SU-DHL-6 (cell line): Measurements from ENCODE around the gene CLDN1.

Experiments
- H2AFZ ChIP-seq: fragments of 200-600 bp; sonication (generic); 2 replicates; pipeline ENCODE4 v1.6.1; 2014; ENCODE audit warnings: low read depth, mild to moderate bottlenecking, moderate library complexity, mixed read lengths, antibody characterized with exemption, low read length; ENCODE audit not compliant: severe bottlenecking
- H3F3A ChIP-seq: fragments of 200-600 bp; shearing (Covaris generic); 2 replicates; pipeline ENCODE4 v1.6.0; 2016; ENCODE audit warnings: antibody characterized with exemption, mild to moderate bottlenecking; ENCODE audit not compliant: insufficient read depth
- H3K27ac ChIP-seq: fragments of 200-600 bp; sonication (generic); 2 replicates; pipeline ENCODE4 v1.5.1; 2016; ENCODE audit warnings: low read depth, mild to moderate bottlenecking, low read length, moderate library complexity, mixed read lengths
- H3K27me3 ChIP-seq: fragments of 200-600 bp; sonication (generic), shearing (Covaris generic); 2 replicates; pipeline ENCODE4 v1.6.0; 2014; ENCODE audit warnings: mild to moderate bottlenecking, low read length
- H3K36me3 ChIP-seq: fragments of 200-600 bp; sonication (generic); 2 replicates; pipeline ENCODE4 v1.6.1; 2014; ENCODE audit warnings: mild to moderate bottlenecking, low read length, mixed read lengths
- H3K4me2 ChIP-seq: fragments of 300-600, 200-600 bp; shearing (Covaris generic), sonication (generic); 2 replicates; pipeline ENCODE4 v1.6.0; 2014; ENCODE audit warnings: low read length, low read depth, mild to moderate bottlenecking; ENCODE audit not compliant: poor library complexity, severe bottlenecking
- H3K4me3 ChIP-seq: fragments of 200-600 bp; sonication (generic); 2 replicates; pipeline ENCODE4 v1.5.1; 2014; ENCODE audit warnings: antibody characterized with exemption, low read length, mild to moderate bottlenecking, mixed read lengths; ENCODE audit not compliant: insufficient read depth, poor library complexity, severe bottlenecking
- H3K79me2 ChIP-seq: fragments of 200-600 bp; sonication (generic); 2 replicates; pipeline ENCODE4 v1.6.1; 2014; ENCODE audit warnings: mild to moderate bottlenecking, low read length, moderate library complexity; ENCODE audit not compliant: insufficient read depth
- H3K9ac ChIP-seq: fragments of 200-600 bp; sonication (generic); 2 replicates; pipeline ENCODE4 v1.7.0; 2014; ENCODE audit warnings: mild to moderate bottlenecking, low read length
- H3K9me2 ChIP-seq: fragments of 200-600 bp; sonication (generic); replicated peaks from 2 replicates; pipeline ENCODE4 v1.6.1; 2014; ENCODE audit warnings: low read length; ENCODE audit not compliant: insufficient read depth
- H3K9me3 ChIP-seq: fragments of 200-600 bp; sonication (generic); 2 replicates; pipeline ENCODE4 v1.6.1; 2014; ENCODE audit warnings: low read length, mixed read lengths; ENCODE audit not compliant: insufficient read depth
- H4K20me1 ChIP-seq: fragments of 200-600 bp; sonication (generic); 2 replicates; pipeline ENCODE4 v1.6.1; 2014; ENCODE audit warnings: low read depth, mild to moderate bottlenecking, antibody characterized with exemption, low read length, moderate library complexity, mixed read lengths
- EZH2phosphoT487 ChIP-seq: fragments of 200-600 bp; sonication (generic), shearing (Covaris generic); conservative IDR thresholded peaks from 2 replicates; pipeline ENCODE4 v1.6.1; 2018; ENCODE audit warnings: mild to moderate bottlenecking, antibody characterized with exemption, low read length, moderate library complexity, mixed read lengths
- TF ChIP-seq, protein P1 (sequence below): fragments of 200-600 bp; sonication (generic); IDR thresholded peaks from one replicate; pipeline ENCODE4 v1.5.1; 2017; ENCODE audit warnings: antibody characterized with exemption, mild to moderate bottlenecking, low read length, moderate library complexity; ENCODE audit not compliant: insufficient read depth, poor library complexity, severe bottlenecking

The CLDN1 gene

DNA sequence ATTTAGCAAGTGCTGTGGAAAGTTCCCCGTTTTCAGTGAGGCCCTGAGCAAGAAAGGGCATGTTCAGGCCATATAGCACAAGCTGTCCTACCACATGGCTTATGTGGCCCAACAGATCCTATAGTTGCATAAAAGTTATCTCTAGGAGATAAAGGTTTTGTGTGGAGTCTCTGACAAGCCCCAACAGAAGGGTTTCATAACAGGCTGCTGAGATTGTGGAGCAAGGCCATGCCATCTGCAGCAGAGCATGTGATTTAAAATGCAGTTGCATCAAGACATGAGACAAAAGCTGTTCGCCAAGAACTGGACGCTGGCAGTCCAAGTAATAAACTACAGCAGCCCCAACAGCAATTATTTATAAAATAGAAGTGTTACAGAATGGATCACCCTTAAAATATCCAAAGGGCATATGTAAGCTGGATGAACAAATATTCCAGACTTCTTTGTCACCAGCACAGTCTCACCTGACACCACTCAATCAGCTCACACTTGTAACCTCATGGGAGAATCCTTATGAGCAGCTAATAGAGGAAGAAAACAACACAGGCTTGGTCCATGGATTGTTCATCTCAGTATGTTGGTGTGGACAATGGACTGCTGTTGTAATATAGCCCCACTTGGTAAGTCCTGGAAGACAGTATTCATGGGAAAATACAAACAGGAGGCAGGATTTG lies 14.4 kb upstream of the CLDN1 start:
- Histone ChIP-seq H2AFZ (no peak overlapping the region), H3K4me2 (no peak overlapping the region), H3K36me3 (no peaks in the 10 kb centered on the region), H3K79me2 (no peaks in the 10 kb centered on the region), H3K27ac (no peak overlapping the region), H3K9me2 (no peaks in the 10 kb centered on the region), H3K4me3 (no peak overlapping the region), H3K9ac (no peak overlapping the region), H4K20me1 (no peaks in the 10 kb centered on the region), H3K27me3 (no peaks in the 10 kb centered on the region), H3K9me3 (no peaks in the 10 kb centered on the region), H3F3A (no peaks in the 10 kb centered on the region)
- TF ChIP-seq, protein P1, sequence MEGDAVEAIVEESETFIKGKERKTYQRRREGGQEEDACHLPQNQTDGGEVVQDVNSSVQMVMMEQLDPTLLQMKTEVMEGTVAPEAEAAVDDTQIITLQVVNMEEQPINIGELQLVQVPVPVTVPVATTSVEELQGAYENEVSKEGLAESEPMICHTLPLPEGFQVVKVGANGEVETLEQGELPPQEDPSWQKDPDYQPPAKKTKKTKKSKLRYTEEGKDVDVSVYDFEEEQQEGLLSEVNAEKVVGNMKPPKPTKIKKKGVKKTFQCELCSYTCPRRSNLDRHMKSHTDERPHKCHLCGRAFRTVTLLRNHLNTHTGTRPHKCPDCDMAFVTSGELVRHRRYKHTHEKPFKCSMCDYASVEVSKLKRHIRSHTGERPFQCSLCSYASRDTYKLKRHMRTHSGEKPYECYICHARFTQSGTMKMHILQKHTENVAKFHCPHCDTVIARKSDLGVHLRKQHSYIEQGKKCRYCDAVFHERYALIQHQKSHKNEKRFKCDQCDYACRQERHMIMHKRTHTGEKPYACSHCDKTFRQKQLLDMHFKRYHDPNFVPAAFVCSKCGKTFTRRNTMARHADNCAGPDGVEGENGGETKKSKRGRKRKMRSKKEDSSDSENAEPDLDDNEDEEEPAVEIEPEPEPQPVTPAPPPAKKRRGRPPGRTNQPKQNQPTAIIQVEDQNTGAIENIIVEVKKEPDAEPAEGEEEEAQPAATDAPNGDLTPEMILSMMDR, result no peak
- TF ChIP-seq EZH2phosphoT487, result no peak

DNA sequence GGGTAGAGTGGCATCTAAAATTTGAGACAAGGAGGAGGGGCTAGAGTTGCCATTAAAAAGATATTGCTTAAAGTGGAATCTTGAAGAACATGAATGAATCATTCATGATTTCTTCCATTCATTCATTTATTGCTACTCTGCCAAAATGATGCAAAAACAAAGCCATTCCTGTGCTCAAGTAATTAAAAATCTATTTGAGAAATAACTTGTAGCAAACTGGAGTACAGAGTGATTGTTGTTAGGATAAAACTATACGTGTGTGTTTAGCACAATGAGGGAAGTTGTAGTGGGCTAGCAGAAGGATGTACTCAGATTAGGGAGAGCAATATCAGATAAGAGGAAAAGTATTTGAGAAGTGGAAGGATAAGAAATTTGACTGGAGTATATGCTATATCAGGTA lies 11.7 kb upstream of the CLDN1 start:
- H3K36me3 ChIP-seq, result no peaks in the 10 kb centered on the region

DNA sequence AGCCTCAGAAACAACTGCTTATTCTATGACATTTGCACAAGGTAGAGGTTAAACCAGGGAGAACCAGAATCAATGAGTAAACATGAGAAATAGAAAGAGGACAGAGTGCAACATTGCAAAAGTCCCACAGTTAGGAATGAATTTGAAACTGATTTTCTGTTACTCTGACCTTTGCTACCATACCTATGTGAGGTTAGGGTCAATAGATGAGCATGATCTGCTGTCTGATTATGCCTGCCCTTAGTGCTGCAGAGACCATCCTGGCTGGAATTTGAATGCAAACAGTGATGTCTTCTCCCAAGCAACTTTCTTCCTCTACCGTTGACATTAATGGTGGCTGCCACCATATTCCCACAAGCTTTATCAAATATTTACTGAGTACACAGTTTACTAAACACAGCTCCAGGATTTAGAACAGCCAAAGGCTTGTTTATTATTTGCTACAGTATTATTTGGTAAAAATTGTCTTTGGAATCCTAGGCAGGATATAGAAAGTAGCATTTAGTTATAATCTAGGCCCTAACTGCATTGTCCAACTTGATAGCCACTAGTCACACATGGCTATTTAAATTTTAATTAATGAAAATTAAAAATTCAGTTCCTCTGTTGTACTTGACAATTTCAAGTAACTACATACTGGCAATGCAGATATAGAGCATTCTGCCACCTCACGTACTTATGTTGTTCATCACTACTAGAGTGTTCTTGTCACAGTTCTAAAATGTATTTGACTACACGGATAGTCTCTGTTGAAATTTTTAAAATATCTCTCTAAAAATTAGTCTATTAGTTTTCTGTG lies 8.9 kb upstream of the CLDN1 start:
- H3K27ac ChIP-seq, result no peak overlapping the region
- no peaks in the 10 kb centered on the region for H4K20me1 ChIP-seq
- H3K9me2 ChIP-seq, result no peaks in the 10 kb centered on the region
- H3F3A ChIP-seq, result no peaks in the 10 kb centered on the region
- H2AFZ ChIP-seq, result no peak overlapping the region
- no peaks in the 10 kb centered on the region for H3K9me3 ChIP-seq
- H3K27me3 ChIP-seq, result no peaks in the 10 kb centered on the region
- no peak overlapping the region for H3K4me3 ChIP-seq
- no peak overlapping the region for H3K9ac ChIP-seq
- TF ChIP-seq, protein P1, result no peak
- TF ChIP-seq EZH2phosphoT487, result no peak
- no peaks in the 10 kb centered on the region for H3K79me2 ChIP-seq
- no peak overlapping the region for H3K4me2 ChIP-seq
- no peaks in the 10 kb centered on the region for H3K36me3 ChIP-seq

More for the DNA sequence above, 11.7 kb upstream of the CLDN1 start:
- Histone ChIP-seq H3K9me2 (no peaks in the 10 kb centered on the region), H3K79me2 (no peaks in the 10 kb centered on the region), H3F3A (no peaks in the 10 kb centered on the region), H3K27me3 (no peaks in the 10 kb centered on the region), H3K27ac (no peak overlapping the region), H3K9ac (no peak overlapping the region), H4K20me1 (no peaks in the 10 kb centered on the region), H2AFZ (no peak overlapping the region), H3K4me2 (no peak overlapping the region), H3K9me3 (no peaks in the 10 kb centered on the region), H3K4me3 (no peak overlapping the region)
- TF ChIP-seq EZH2phosphoT487, result no peak
- TF ChIP-seq, protein P1, result no peak
